Globus pallidus (tissue), 1 donor: ENCODE measurements around the gene PYGO1.
"Not testable (repeated sequence)": the region's sequence is repeated elsewhere in the genome, so short reads cannot be mapped to it uniquely, and the experiment has no call there.

ENCODE experiments used
- DNase-seq: peaks from one replicate; pipeline ENCODE4 v3.0.0-alpha.2; 2015; ENCODE audit warnings: low spot score

The PYGO1 gene

GRCh38 chr15:55588070-55588814 lies at the start of gene PYGO1:
Gene PYGO1, minus strand, starts transcription at chr15:55588345. Its CDS starts 462 bp downstream, at chr15:55587883.
- peak; percentile 38 for DNase-seq

GRCh38 chr15:55637086-55637485 lies 48.9 kb upstream of the PYGO1 start:
- no peak for DNase-seq

- no peak for DNase-seq
Observed at GRCh38 chr15:55633731-55634130, 45.6 kb upstream of the PYGO1 start.

GRCh38 chr15:55632434-55632833 lies 44.3 kb upstream of the PYGO1 start:
- DNase-seq: no peak

- DNase-seq: peak; percentile 24
Observed at GRCh38 chr15:55630858-55631257, 42.7 kb upstream of the PYGO1 start.

- DNase-seq: no peak
Observed at GRCh38 chr15:55628369-55628730, 40.2 kb upstream of the PYGO1 start.

- no peak for DNase-seq
Observed at GRCh38 chr15:55627730-55628368, 39.7 kb upstream of the PYGO1 start.

- no peak for DNase-seq
Observed at GRCh38 chr15:55619783-55620182, 31.6 kb upstream of the PYGO1 start.

GRCh38 chr15:55618387-55618786 lies 30.2 kb upstream of the PYGO1 start:
- no peak for DNase-seq

- no peak for DNase-seq
Observed at GRCh38 chr15:55615445-55615844, 27.3 kb upstream of the PYGO1 start.

- no peak for DNase-seq
Observed at GRCh38 chr15:55613727-55614126, 25.6 kb upstream of the PYGO1 start.

GRCh38 chr15:55606214-55606613 lies 18.1 kb upstream of the PYGO1 start:
- no peak for DNase-seq

- no peak for DNase-seq
Observed at GRCh38 chr15:55601374-55601773, 13.2 kb upstream of the PYGO1 start.

GRCh38 chr15:55599439-55599838 lies 11.3 kb upstream of the PYGO1 start:
- no peak for DNase-seq

GRCh38 chr15:55593019-55593418 lies 4.9 kb upstream of the PYGO1 start:
- DNase-seq: not testable (repeated sequence)

- no peak for DNase-seq
Observed at GRCh38 chr15:55590788-55591187, 2.6 kb upstream of the PYGO1 start.

- DNase-seq: no peak
Observed at GRCh38 chr15:55589287-55589686, 1.1 kb upstream of the PYGO1 start.

GRCh38 chr15:55588815-55589115 lies 620 bp upstream of the PYGO1 start:
- no peak for DNase-seq

GRCh38 chr15:55587321-55588069 lies 650 bp downstream of the PYGO1 start:
- DNase-seq: no peak

- DNase-seq: no peak
Observed at GRCh38 chr15:55586808-55587207, 1.3 kb downstream of the PYGO1 start.

GRCh38 chr15:55576943-55577342 lies 11.2 kb downstream of the PYGO1 start:
- no peak for DNase-seq

GRCh38 chr15:55574096-55574495 lies 14.0 kb downstream of the PYGO1 start:
- DNase-seq: no peak

GRCh38 chr15:55573224-55573623 lies 14.9 kb downstream of the PYGO1 start:
- DNase-seq: no peak
